ENCODE results near the gene MIXL1.

DNA sequence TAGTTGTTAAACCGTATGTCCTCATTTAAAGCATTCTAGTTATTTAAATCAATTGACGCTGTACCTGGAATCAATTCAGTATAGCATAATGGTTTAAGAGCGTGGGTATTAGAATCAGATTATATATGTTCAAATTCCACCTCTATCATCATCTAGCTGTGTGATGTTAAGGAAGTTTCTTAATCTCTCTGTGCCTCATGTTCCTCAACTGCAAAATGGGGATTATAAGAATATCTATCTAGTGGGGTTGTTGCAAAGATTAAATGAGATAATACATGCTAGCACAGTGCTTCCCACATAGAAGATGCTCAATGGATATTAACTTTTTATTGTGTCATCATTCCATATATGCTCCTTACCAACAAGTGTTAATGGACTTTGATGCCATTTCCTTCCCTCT, 16.0 kb downstream of the MIXL1 start:
- TF ChIP-seq SIN3A (IDR thresholded peaks at IDR 0.05; ENCODE audit: borderline replicate concordance, low read depth, low read length) = no peak
- no peak for TF ChIP-seq ZNF337 (CRISPR knock-in tag; IDR thresholded peaks at IDR 0.05; ENCODE audit: borderline replicate concordance, low read depth)
- no peak for TF ChIP-seq ZBTB25 (CRISPR knock-in tag; IDR thresholded peaks at IDR 0.05)
- TF ChIP-seq, protein P1, sequence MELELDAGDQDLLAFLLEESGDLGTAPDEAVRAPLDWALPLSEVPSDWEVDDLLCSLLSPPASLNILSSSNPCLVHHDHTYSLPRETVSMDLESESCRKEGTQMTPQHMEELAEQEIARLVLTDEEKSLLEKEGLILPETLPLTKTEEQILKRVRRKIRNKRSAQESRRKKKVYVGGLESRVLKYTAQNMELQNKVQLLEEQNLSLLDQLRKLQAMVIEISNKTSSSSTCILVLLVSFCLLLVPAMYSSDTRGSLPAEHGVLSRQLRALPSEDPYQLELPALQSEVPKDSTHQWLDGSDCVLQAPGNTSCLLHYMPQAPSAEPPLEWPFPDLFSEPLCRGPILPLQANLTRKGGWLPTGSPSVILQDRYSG (CRISPR knock-in tag; IDR thresholded peaks at IDR 0.05) = no peak
- no peak for TF ChIP-seq PRPF4 (IDR thresholded peaks at IDR 0.05; ENCODE audit: low read depth, low read length, poor library complexity, severe bottlenecking)
- no peak for TF ChIP-seq KDM5A (IDR thresholded peaks at IDR 0.05; ENCODE audit: borderline replicate concordance, low read length)
- TF ChIP-seq ZNF124 (CRISPR knock-in tag; IDR thresholded peaks at IDR 0.05) = no peak
- TF ChIP-seq RAD21 (CRISPR knock-in tag; IDR thresholded peaks at IDR 0.05) = no peak
- TF ChIP-seq MXD4 (CRISPR knock-in tag; IDR thresholded peaks at IDR 0.05) = no peak
